K562 (cell line): ENCODE results near the gene PTPN13. TPM values are rescaled to one million over a fixed set of nuclear protein-coding genes. Genes with fewer than 3 reads are reported as not detected.

ENCODE experiments used
- ATAC-seq: fragments of 200-7000 bp; cut with Tn5 transposase; 3 replicates; pipeline ENCODE4 v1.9.1; 2020; ENCODE audit warnings: moderate library complexity
- BruUV-seq: library from RNA; stranded (reverse); fragments of 400-500 nt; replicated peaks from 2 replicates; lab custom pipeline; 2021; lab: Mats Ljungman, UMichigan
- CTCF ChIA-PET: fragments of 300-600 bp; formaldehyde crosslinking; extraction: SDS; loops from one replicate; lab custom pipeline; 2021; ENCODE audit warnings: low intra/inter-chr PET ratio; lab: Yijun Ruan, JAX
- POLR2A ChIA-PET: fragments of 300-600, 350-650 bp; sonication (Branson Sonifier 250); formaldehyde crosslinking; extraction: SDS; loops from one replicate; lab custom pipeline; 2021; ENCODE audit warnings: antibody characterized with exemption, inconsistent platforms; lab: Yijun Ruan, JAX
- DNase-seq, 4 experiments: peaks; one replicate each; pipeline versions ENCODE4 v3.0.0 to v3.0.0-alpha.2; 2011 to 2018; ENCODE audit warnings: low spot score in 3 of 4, mixed read lengths in 3 of 4; ENCODE audit errors: extremely low read depth in 1 of 4
- FAIRE-seq: peaks from 2 replicates; lab custom pipeline; 2011; peaks lifted over from hg19 to GRCh38; lab: Jason Lieb, UNC
- H2AFZ ChIP-seq: 2 replicates; pipeline ENCODE4 v1.6.0; 2011; ENCODE audit warnings: low read depth, low read length, control low read depth, inconsistent platforms
- H3K27ac ChIP-seq: fragments of 200-600 bp; 3 replicates; pipeline ENCODE4 v1.8.0; 2011; ENCODE audit warnings: low read depth, mild to moderate bottlenecking, control low read depth, inconsistent platforms, low read length, moderate library complexity, mixed read lengths; ENCODE audit errors: extremely low read depth
- H3K27me3 ChIP-seq, 2 experiments: fragments of 300-600 bp in 1 of 2; 2 replicates in 1 of 2; 3 replicates in 1 of 2; pipeline versions ENCODE4 v1.6.0 to v1.8.0; 2011; ENCODE audit warnings: inconsistent platforms in 2 of 2, low read length in 2 of 2, mild to moderate bottlenecking in 1 of 2, mixed read lengths in 1 of 2, moderate library complexity in 1 of 2; ENCODE audit not compliant: control insufficient read depth in 2 of 2, insufficient read depth in 2 of 2
- H3K36me3 ChIP-seq: fragments of 300-600 bp; 3 replicates; pipeline ENCODE4 v1.8.0; 2011; ENCODE audit warnings: mild to moderate bottlenecking, low read length, inconsistent platforms; ENCODE audit not compliant: control insufficient read depth, insufficient read depth
- H3K4me1 ChIP-seq, 2 experiments: fragments of 200-600 bp in 1 of 2; replicated peaks in 1 of 2; 2 replicates in 1 of 2; 3 replicates in 1 of 2; pipeline versions ENCODE4 v1.5.1 to v1.8.0; 2011; ENCODE audit warnings: inconsistent platforms in 2 of 2, low read length in 2 of 2, mild to moderate bottlenecking in 1 of 2, mixed read lengths in 1 of 2, moderate library complexity in 1 of 2; ENCODE audit not compliant: control insufficient read depth in 2 of 2, insufficient read depth in 2 of 2
- H3K4me2 ChIP-seq: 2 replicates; pipeline ENCODE4 v1.6.1; 2011; ENCODE audit warnings: low read length, control low read depth, inconsistent platforms, mixed read lengths; ENCODE audit not compliant: insufficient read depth
- H3K4me3 ChIP-seq: fragments of 200-600 bp; sonication (generic), shearing (Covaris generic); 2 replicates; pipeline ENCODE4 v1.5.1; 2016; ENCODE audit warnings: control low read depth, inconsistent platforms
- H3K79me2 ChIP-seq: fragments of 200-600 bp; 3 replicates; pipeline ENCODE4 v1.8.0; 2011; ENCODE audit warnings: low read length, inconsistent platforms; ENCODE audit not compliant: control insufficient read depth, insufficient read depth
- H3K9ac ChIP-seq, 2 experiments: 2 replicates each; pipeline versions ENCODE4 v1.6.0 to v1.6.1; 2011; ENCODE audit warnings: low read depth in 2 of 2, low read length in 2 of 2, control low read depth in 1 of 2, inconsistent platforms in 1 of 2, mild to moderate bottlenecking in 1 of 2, mixed read lengths in 1 of 2; ENCODE audit not compliant: insufficient read depth in 1 of 2
- H3K9me1 ChIP-seq: one replicate; pipeline ENCODE4 v1.6.0; 2011; ENCODE audit warnings: inconsistent platforms, mild to moderate bottlenecking, low read length, moderate library complexity; ENCODE audit not compliant: control insufficient read depth, insufficient read depth
- H3K9me3 ChIP-seq: replicated peaks from 2 replicates; pipeline ENCODE4 v1.5.1; 2011; ENCODE audit warnings: low read depth, low read length, inconsistent platforms; ENCODE audit not compliant: control insufficient read depth, insufficient read depth
- H4K20me1 ChIP-seq: replicated peaks from 2 replicates; pipeline ENCODE4 v1.6.1; 2011; ENCODE audit warnings: low read length, inconsistent platforms, mixed read lengths; ENCODE audit not compliant: control insufficient read depth, insufficient read depth
- CBX5 ChIP-seq: IDR thresholded peaks from 2 replicates; pipeline ENCODE4 v1.6.1; 2014; ENCODE audit warnings: low read depth, borderline replicate concordance
- FOXJ3 ChIP-seq: sonication (generic); formaldehyde crosslinking; IDR thresholded peaks from 2 replicates; pipeline ENCODE4 v1.4.0; 2020; ENCODE audit warnings: mild to moderate bottlenecking, missing genetic modification reagents
- HSF4 ChIP-seq: fragments of 250-450 bp; sonication (Bioruptor Pico); IDR thresholded peaks from 2 replicates; pipeline ENCODE4 v2.1.2; 2022; ENCODE audit warnings: mild to moderate bottlenecking, moderate library complexity, borderline replicate concordance
- NCOR1 ChIP-seq: fragments of 450-650 bp; IDR thresholded peaks from 2 replicates; pipeline ENCODE4 v1.6.1; 2016; ENCODE audit warnings: mild to moderate bottlenecking, moderate library complexity
- POLR2G ChIP-seq: fragments of 200-400 bp; formaldehyde crosslinking; IDR thresholded peaks from 2 replicates; pipeline ENCODE4 v1.6.1; 2017; ENCODE audit warnings: low read depth, mild to moderate bottlenecking, antibody characterized with exemption, low read length, moderate library complexity
- PPARD ChIP-seq: fragments of 250-450 bp; sonication (Bioruptor Pico); IDR thresholded peaks from 2 replicates; pipeline ENCODE4 v1.8.0; 2022; ENCODE audit warnings: inconsistent platforms, mild to moderate bottlenecking, moderate library complexity
- RHOXF2B ChIP-seq: fragments of 250-450 bp; sonication (Bioruptor Pico); conservative IDR thresholded peaks from 2 replicates; pipeline ENCODE4 v1.5.1; 2021
- SAFB2 ChIP-seq: fragments of 200-400 bp; formaldehyde crosslinking; IDR thresholded peaks from 2 replicates; pipeline ENCODE4 v1.6.1; 2018; ENCODE audit warnings: borderline replicate concordance, low read length, low read depth, moderate library complexity; ENCODE audit not compliant: severe bottlenecking
- TAF15 ChIP-seq: fragments of 200-400 bp; formaldehyde crosslinking; IDR thresholded peaks from 2 replicates; pipeline ENCODE4 v1.6.1; 2017; ENCODE audit warnings: mild to moderate bottlenecking, low read depth, low read length, moderate library complexity
- TOE1 ChIP-seq, 2 experiments: fragments of 450-650 bp in 1 of 2; sonication (generic) in 1 of 2; formaldehyde crosslinking in 1 of 2; IDR thresholded peaks; 2 replicates each; pipeline versions ENCODE4 v1.7.1 to v1.8.0; 2016 to 2022; ENCODE audit warnings: borderline replicate concordance in 2 of 2, mild to moderate bottlenecking in 2 of 2, antibody characterized with exemption in 1 of 2, inconsistent platforms in 1 of 2, low read depth in 1 of 2, missing genetic modification reagents in 1 of 2, moderate library complexity in 1 of 2
- ZNF197 ChIP-seq: fragments of 200-800 bp; sonication (Bioruptor generic); IDR thresholded peaks from 2 replicates; pipeline ENCODE4 v1.6.1; 2016; ENCODE audit warnings: low read depth, missing genetic modification characterization, missing compliant biosample characterization
- in situ Hi-C: fragments of 300-500 bp; cut with MboI; formaldehyde crosslinking; loops from 4 replicates; pipeline ENCODE4 v1.15.0; 2018; ENCODE audit warnings: inconsistent platforms, mixed read lengths
- intact Hi-C: fragments of 100-400 bp; cut with micrococcal nuclease; formaldehyde crosslinking; loops from 2 replicates; pipeline ENCODE4 v1.14.2; 2022
- polyA plus RNA-seq, 8 experiments: library from polyadenylated mRNA; depleted of rRNA in 4 of 8; stranded (reverse) in 5 of 8; unstranded in 3 of 8; fragments of >200 nt; fragmentation: Nextera tagmentation in 2 of 8; fragmentation: Illumina TruSeq in 1 of 8; extraction: Ambion mirVana in 2 of 8; extraction: Trizol in 1 of 8; gene quantifications; 2 replicates each; pipeline versions ENCODE4 v1.2.1 to v1.2.3, GENCODE V29; 2011 to 2014; ENCODE audit warnings: inconsistent platforms in 1 of 8, missing spikeins in 1 of 8
- total RNA-seq, 7 experiments: library from RNA; depleted of rRNA in 6 of 7; stranded (reverse); fragments of >200 nt in 6 of 7; fragmentation: Illumina TruSeq in 2 of 7; extraction: Trizol in 2 of 7; gene quantifications; 2 replicates each; pipeline versions ENCODE4 v1.2.1 to v1.2.3, GENCODE V29; 2011 to 2021; ENCODE audit warnings: low replicate concordance in 1 of 7

PTPN13 gene
- total and polyA plus RNA-seq, 9 of the 15 experiments (the other 6 are each of a cell fraction or from before 2014, with no cell fraction given) = 0.33 TPM; not detected in 8

DNA sequence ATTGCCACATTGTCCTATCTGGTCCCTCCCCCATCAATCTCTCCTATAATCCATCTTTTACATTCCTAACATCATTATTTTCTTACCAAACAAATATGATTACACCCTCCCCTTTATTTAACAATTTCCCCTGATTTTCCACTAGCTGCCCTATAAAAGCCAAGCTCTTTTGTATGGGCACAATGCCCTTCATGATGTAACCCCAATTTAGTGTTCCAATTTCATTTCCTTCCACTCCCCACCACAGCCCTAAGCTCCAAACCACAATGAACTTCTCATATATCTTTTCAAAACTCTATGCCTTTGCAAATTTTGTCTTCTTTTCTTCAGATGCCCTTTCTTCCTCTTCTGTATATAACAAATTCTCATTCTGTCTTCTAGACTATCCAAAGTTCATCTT lies 39.5 kb upstream of the PTPN13 start (continued):
- no peak for TF ChIP-seq TAF15
- TF ChIP-seq ZNF197 (CRISPR knock-in tag) = no peak

DNA sequence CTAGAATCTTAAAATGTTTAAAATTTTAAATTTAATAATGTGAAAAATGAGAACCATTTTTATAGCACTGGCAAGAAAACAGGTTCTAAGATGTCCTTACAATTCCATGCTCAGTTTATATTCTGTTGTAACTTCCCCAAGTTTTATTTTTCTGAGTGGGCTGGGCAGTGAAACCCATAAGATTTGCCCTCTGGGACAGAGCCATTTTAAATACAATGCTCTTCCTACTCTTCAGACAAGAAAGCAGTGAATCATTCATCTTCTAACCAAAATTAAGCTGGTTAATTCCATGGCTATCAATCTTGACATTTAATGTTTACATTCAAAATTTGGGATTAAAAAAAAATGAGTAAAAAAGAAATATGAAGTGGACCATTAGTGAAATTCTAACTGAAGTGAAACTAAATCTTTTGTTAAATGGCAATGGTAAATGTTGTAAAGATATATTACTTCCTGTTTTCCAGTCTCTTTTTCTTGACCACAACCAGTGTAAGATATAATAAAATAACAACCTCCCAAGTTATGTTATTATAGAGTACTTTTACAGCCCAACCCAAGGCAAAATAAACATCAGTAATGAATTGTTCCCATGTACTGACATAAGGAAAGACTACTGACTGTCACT lies 37.2 kb upstream of the PTPN13 start:
- H3K9ac ChIP-seq = no peak overlapping the region
- CTCF ChIA-PET = no interaction called here
- POLR2A ChIA-PET = no interaction called here
- no peaks in the 10 kb centered on the region for H3K4me1 ChIP-seq
- H3K4me2 ChIP-seq = no peak overlapping the region
- TF ChIP-seq HSF4 (CRISPR knock-in tag) (no peak), POLR2G (no peak), NCOR1 (no peak), PPARD (CRISPR knock-in tag) (no peak), RHOXF2B (CRISPR knock-in tag) (no peak), SAFB2 (no peak), TOE1 (IDR thresholded peaks at IDR 0.05; ENCODE audit: borderline replicate concordance) (no peak), TOE1 (CRISPR knock-in tag; IDR thresholded peaks at IDR 0.05; ENCODE audit: borderline replicate concordance, low read depth) (no peak), CBX5 (no peak), FOXJ3 (CRISPR knock-in tag) (no peak)
- H3K79me2 ChIP-seq = no peaks in the 10 kb centered on the region
- intact Hi-C loops = no loop called here
- BruUV-seq = no TSS peak
- no peak for FAIRE-seq
- H3K4me3 ChIP-seq = no peak overlapping the region
- H3K27ac ChIP-seq = no peak overlapping the region
- no peaks in the 10 kb centered on the region for H3K27me3 ChIP-seq
- no peaks in the 10 kb centered on the region for H3K9me3 ChIP-seq
- in situ Hi-C loops = no loop called here
- no peak for ATAC-seq
- no peak for DNase-seq
- no peaks in the 10 kb centered on the region for H3K36me3 ChIP-seq
- H4K20me1 ChIP-seq = no peaks in the 10 kb centered on the region
- no peak overlapping the region for H2AFZ ChIP-seq
- no peaks in the 10 kb centered on the region for H3K9me1 ChIP-seq
